Colon (tissue), 2 donors: ENCODE measurements around the gene SPDYE16.
"Not testable (repeated sequence)": the region's sequence is repeated elsewhere in the genome, so short reads cannot be mapped to it uniquely, and the experiment has no call there.

Source experiments
- FAIRE-seq: peaks from 2 replicates; lab custom pipeline; 2012; peaks lifted over from hg19 to GRCh38; lab: Jason Lieb, UNC
- donor health status: control.
- donor health status: control.

SPDYE16 gene

DNA sequence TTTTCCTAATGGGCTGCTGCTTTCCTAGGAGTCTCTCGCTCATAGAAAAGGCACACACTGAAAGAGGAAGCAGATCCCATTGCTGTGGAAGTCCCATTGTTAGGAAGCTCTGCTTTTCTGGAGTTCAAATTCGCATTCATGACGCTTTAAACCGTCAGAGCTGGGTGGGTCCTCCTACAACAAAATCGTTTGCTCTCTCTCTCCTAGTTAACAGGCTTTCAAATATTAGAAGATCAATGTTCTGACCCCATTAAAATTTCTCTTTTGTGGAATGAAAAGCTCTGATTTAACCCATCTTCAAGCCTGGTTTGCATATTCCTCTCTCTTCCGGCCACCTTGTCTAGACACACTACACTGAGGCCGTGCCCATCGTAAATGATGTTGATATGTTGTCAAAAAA, at the start of gene SPDYE16:
Gene SPDYE16, minus strand, starts transcription at position 101 of the 400 bp plus-strand sequence. CDS start 1,838 bp downstream, outside the sequence.
- not testable (repeated sequence) for FAIRE-seq

- peak; percentile 73 for FAIRE-seq
These were observed 49.6 kb upstream of the SPDYE16 start for GRCh38 chr7:76592694-76593093.

DNA sequence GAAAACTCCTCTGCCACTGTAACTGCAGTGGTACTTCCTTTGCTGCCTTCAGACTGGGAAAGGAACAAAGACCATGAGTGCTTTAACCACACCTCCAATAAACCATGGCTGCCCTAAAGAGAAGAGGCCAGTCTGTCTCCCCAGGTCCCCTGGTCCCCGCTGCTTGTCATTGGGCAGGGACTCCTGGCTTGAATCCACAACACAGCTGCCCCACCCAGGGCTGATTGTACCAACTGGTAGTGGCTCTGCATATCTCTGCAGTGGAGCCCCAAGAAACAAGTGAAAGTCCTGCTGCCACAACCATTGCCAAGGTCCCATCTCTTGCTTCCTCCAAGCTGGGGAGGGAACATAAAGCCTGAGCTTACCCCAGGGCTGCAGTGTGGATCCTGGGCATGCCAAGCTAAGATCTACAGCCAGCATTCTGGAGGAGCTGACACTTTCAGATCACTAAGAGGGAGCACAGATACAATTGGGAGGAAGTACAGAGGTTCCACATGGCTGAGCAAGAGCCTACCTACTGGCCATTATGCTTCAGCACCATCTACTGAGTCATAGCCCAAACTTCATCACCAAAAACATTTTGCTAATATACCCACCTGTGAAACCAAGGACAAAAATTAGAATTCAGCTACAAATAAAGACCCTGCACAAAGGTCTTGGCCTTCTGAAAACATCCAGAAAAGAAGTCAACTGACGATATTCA, 48.7 kb upstream of the SPDYE16 start:
- FAIRE-seq = not testable (repeated sequence)

- FAIRE-seq = not testable (repeated sequence)
These were observed 47.9 kb upstream of the SPDYE16 start for GRCh38 chr7:76591033-76591432.

DNA sequence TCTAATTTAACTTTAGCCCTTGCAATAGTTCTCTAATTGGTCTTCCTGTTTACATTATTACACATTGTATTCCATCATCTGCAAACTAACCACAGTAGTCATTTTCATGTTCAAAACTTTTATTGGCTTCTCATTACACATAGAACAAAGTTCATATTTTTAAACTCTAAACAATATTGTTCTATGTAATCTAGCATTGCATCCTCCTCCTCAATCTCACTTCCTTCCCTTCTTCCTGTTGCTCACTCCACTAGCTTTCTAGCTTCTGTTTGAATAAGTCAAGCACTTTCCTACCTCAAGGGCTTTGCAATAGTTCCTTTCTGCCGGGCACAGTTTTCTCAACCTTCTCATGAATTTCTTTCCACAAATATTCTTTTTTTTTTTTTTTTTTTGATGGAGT, 45.5 kb upstream of the SPDYE16 start:
- not testable (repeated sequence) for FAIRE-seq

- not testable (repeated sequence) for FAIRE-seq
These were observed 43.7 kb upstream of the SPDYE16 start for GRCh38 chr7:76586585-76587315.

GRCh38 chr7:76583636-76584281, 40.7 kb upstream of the SPDYE16 start:
- not testable (repeated sequence) for FAIRE-seq

GRCh38 chr7:76582848-76583631, 39.9 kb upstream of the SPDYE16 start:
- FAIRE-seq = not testable (repeated sequence)

DNA sequence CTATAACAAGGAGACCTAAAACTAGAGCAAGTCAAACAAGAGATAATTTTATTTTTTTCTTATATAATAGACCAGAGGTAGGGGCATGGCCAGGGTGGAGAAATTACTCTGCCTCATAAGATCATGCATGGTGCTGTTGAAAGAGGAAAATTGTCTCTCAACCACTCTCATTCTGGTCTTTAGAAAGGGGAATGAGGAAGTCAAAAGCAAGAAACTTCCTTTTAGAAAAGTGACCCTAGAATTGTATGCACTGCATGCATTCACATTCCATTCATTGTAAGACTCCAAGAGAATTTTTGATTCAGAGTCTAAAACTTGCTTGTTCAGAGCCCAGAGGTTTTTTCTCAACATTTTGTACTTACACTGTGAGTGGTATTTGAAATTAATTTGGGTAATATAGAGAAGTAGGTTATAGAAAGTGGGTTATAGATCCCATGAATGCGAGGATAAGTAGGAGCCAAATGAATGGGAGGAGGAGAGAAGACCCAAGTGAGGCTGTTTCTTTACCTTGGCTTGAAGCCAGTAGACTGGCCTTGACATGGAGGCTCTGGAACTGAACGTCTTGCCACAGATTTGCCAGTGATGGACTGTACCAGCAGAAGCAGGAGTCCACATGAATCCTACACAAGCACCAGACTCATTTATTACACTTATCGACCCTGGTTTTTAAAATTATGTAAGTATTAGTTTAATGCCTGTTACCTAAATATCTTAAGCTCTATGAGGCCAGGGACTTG, 33.0 kb upstream of the SPDYE16 start:
- not testable (repeated sequence) for FAIRE-seq

- not testable (repeated sequence) for FAIRE-seq
These were observed 32.3 kb upstream of the SPDYE16 start for GRCh38 chr7:76575431-76575830.

DNA sequence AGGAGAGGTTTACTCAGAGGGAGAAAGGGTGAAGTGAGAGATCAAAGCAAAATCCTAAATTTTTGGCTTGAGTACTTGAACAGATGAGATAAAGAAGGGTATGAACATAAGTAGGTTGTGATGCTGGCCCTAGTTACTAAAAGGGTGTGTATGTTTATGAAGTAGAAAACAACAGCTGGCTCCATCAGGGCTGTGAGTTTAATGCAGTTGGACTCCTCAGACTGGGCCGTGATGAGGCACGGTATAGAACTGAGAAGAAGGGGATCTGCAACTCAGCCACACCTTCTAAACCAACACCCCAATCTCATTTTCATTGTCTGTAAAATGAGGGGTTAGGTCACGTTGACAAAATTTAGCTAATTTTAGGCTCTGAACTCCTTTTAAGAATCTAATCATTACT, 29.2 kb upstream of the SPDYE16 start:
- FAIRE-seq = not testable (repeated sequence)

DNA sequence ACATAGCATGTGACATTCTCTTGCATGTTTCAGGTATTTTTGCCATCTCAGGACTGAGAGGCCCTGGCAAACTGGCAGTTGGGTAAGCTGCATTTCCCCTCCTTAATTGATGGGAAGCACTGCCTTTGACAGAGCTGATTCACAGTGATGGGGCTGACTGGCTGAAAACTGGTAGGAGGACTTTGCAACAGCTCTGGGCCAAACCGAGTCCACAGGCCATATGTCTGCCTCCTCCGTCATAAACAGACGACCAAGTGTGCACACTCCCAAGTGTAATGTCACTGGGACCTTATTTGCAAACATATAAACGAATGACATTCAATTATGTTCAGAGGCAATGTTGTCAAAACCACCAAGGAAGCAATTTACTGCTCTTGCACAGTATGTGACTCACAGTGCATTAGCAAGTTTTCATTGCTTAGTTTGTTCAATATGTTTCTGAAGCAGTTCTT, 27.3 kb upstream of the SPDYE16 start:
- FAIRE-seq = peak; percentile 90

DNA sequence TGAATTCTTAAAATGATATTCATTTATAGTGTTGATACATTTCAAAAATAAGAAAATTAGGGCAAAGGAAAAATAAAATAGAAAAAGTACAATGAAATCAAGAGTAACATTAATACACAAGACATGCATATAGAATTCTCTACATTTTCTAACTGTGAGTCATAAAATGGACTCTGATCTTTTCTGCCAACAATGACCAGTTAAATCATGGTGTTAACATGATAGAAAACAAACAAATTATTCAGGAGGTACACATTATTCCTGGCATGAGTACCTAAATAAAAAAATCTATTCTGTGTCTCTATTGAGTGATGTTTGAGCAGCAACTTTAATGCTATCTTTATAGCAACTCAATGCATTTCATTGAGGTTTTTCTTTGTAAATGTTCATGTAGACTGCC, 25.6 kb upstream of the SPDYE16 start:
- FAIRE-seq = peak; percentile 95

GRCh38 chr7:76567753-76568152, 24.7 kb upstream of the SPDYE16 start:
- FAIRE-seq = not testable (repeated sequence)

GRCh38 chr7:76567311-76567710, 24.2 kb upstream of the SPDYE16 start:
- not testable (repeated sequence) for FAIRE-seq

DNA sequence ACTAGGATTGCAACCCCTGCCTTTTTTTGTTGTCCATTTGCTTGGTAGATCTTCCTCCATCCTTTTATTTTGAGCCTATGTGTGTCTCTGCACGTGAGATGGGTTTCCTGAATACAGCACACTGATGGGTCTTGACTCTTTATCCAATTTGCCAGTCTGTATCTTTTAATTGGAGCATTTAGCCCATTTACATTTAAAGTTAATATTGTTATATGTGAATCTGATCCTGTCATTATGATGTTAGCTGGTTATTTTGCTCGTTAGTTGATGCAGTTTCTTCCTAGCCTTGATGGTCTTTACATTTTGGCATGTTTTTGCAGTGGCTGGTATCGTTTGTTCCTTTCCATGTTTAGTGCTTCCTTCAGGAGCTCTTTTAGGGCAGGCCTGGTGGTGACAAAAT, 21.9 kb upstream of the SPDYE16 start:
- not testable (repeated sequence) for FAIRE-seq

DNA sequence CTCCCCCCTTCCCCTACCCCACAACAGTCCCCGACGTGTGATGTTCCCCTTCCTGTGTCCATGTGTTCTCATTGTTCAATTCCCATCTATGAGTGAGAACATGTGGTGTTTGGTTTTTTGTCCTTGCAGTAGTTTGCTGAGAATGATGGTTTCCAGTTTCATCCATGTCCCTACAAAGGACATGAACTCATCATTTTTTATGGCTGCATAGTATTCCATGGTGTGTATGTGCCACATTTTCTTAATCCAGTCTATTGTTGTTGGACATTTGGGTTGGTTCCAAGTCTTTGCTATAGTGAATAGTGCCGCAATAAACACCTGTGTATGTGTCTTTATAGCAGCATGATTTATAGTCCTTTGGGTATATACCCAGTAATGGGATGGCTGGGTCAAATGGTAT, 18.2 kb upstream of the SPDYE16 start:
- not testable (repeated sequence) for FAIRE-seq

DNA sequence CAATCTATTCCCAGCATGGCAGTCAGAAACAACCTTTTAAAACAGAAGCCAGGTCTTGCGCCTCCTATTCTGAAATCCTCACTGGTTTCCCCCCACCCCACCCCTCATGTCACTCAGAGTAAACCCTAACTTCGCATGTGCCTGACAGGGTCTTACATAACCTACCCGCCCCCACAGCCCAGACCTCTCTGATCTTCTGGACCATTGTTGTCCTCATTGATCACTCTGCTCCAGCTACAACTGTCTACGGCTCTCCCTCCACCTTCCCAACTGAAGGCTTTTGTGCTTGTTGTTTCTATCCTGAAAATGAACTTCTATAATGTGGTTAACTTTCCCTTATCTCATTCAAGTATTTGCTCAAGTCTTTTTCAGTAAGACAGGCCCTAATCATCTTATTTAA, 17.1 kb upstream of the SPDYE16 start:
- FAIRE-seq = not testable (repeated sequence)

GRCh38 chr7:76559685-76560084, 16.6 kb upstream of the SPDYE16 start:
- not testable (repeated sequence) for FAIRE-seq

DNA sequence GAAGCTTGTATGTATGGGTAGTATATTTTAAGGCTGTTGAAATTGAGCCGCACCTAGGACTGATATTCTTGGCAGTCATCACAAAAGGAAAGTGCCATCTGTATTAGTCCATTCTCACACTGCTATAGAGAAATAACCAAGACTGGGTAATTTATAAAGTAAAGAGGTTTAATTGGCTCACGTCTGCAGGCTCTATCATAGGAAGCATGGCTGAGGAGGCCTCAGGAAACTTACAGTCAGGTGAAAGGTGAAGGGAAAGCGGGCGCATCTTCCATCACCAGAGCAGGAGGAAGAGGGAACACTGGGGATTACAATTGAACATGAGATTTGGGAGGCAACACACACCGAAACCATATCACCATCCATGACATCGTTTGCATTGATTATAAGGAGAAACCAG, 8.9 kb upstream of the SPDYE16 start:
- not testable (repeated sequence) for FAIRE-seq

- FAIRE-seq = not testable (repeated sequence)
These were observed 6.8 kb upstream of the SPDYE16 start for GRCh38 chr7:76549855-76550248.
